OCI-LY7 (cell line): ENCODE data around the gene KCNK16. TPM values are rescaled to one million over a fixed set of nuclear protein-coding genes. Genes with fewer than 3 reads are reported as not detected.

Source experiments
- BruUV-seq: library from RNA; stranded (reverse); fragments of 400-500 nt; replicated peaks from 2 replicates; lab custom pipeline; 2021; lab: Mats Ljungman, UMichigan
- CTCF ChIA-PET: fragments of 300-600 bp; sonication (Branson Sonifier 250); formaldehyde crosslinking; loops from one replicate; lab custom pipeline; 2022; ENCODE audit warnings: antibody characterized with exemption; ENCODE audit not compliant: unreplicated experiment; lab: Charles Lee
- POLR2A ChIA-PET: fragments of 300-600 bp; sonication (Branson Sonifier 250); formaldehyde crosslinking; loops from one replicate; lab custom pipeline; 2022; ENCODE audit warnings: antibody characterized with exemption; lab: Charles Lee
- DNase-seq: peaks from one replicate; pipeline ENCODE4 v3.0.0-alpha.2; 2015; ENCODE audit warnings: low spot score
- H2AFZ ChIP-seq: fragments of 200-600 bp; sonication (generic), shearing (Covaris generic); 2 replicates; pipeline ENCODE4 v1.6.1; 2014; ENCODE audit warnings: mild to moderate bottlenecking, antibody characterized with exemption, low read length, moderate library complexity
- H3K27ac ChIP-seq: fragments of 200-600 bp; sonication (generic); 2 replicates; pipeline ENCODE4 v1.5.1; 2014; ENCODE audit warnings: mixed run types, low read depth, mild to moderate bottlenecking, moderate library complexity, low read length, inconsistent platforms; ENCODE audit not compliant: poor library complexity, severe bottlenecking
- H3K36me3 ChIP-seq: fragments of 200-600 bp; sonication (generic); 2 replicates; pipeline ENCODE4 v1.6.1; 2014; ENCODE audit warnings: mild to moderate bottlenecking, antibody characterized with exemption, low read length, moderate library complexity, mixed read lengths; ENCODE audit not compliant: insufficient read depth
- H3K4me1 ChIP-seq: fragments of 200-600 bp; sonication (generic); 2 replicates; pipeline ENCODE4 v1.5.1; 2014; ENCODE audit warnings: mild to moderate bottlenecking, low read length; ENCODE audit not compliant: insufficient read depth, poor library complexity, severe bottlenecking
- H3K4me2 ChIP-seq: fragments of 200-600 bp; sonication (generic); 2 replicates; pipeline ENCODE4 v1.6.1; 2014; ENCODE audit warnings: mild to moderate bottlenecking, low read length
- H3K4me3 ChIP-seq: fragments of 200-600 bp; sonication (generic); 2 replicates; pipeline ENCODE4 v1.5.1; 2014; ENCODE audit warnings: mild to moderate bottlenecking, low read depth, low read length; ENCODE audit not compliant: poor library complexity, severe bottlenecking
- H3K79me2 ChIP-seq: fragments of 200-600 bp; sonication (generic); 2 replicates; pipeline ENCODE4 v1.6.1; 2016; ENCODE audit warnings: low read depth, mild to moderate bottlenecking, low read length, moderate library complexity, mixed read lengths; ENCODE audit not compliant: insufficient read depth
- H3K9me2 ChIP-seq: fragments of 200-600 bp; sonication (generic); 2 replicates; pipeline ENCODE4 v1.6.1; 2016; ENCODE audit warnings: mild to moderate bottlenecking, low read length, mixed read lengths; ENCODE audit not compliant: insufficient read depth
- H3K9me3 ChIP-seq: fragments of 200-600 bp; sonication (generic); 2 replicates; pipeline ENCODE4 v1.6.1; 2014; ENCODE audit warnings: mild to moderate bottlenecking, mixed run types, low read length, mixed read lengths
- H4K20me1 ChIP-seq: fragments of 200-600 bp; sonication (generic); 2 replicates; pipeline ENCODE4 v1.6.1; 2014; ENCODE audit warnings: mild to moderate bottlenecking, antibody characterized with exemption, low read length, moderate library complexity, mixed read lengths; ENCODE audit not compliant: insufficient read depth
- EZH2phosphoT487 ChIP-seq: fragments of 200-600 bp; sonication (generic); IDR thresholded peaks from 2 replicates; pipeline ENCODE4 v1.6.1; 2018; ENCODE audit warnings: low read depth, borderline replicate concordance, mild to moderate bottlenecking, mixed run types, antibody characterized with exemption, low read length, moderate library complexity, mixed read lengths
- intact Hi-C: fragments of 100-400 bp; cut with micrococcal nuclease; formaldehyde crosslinking; loops from one replicate; pipeline ENCODE4 v1.10.0; 2022; ENCODE audit not compliant: unreplicated experiment
- total RNA-seq, 2 experiments: library from RNA; depleted of rRNA in 1 of 2; stranded (reverse); fragments of >200 nt in 1 of 2; shearing (Covaris generic) in 1 of 2; gene quantifications; 2 replicates each; pipeline ENCODE4 v1.2.3, GENCODE V29; 2014 to 2022
- TF ChIP-seq, protein P1 (sequence below): fragments of 200-600 bp; sonication (generic); conservative IDR thresholded peaks from 2 replicates; pipeline ENCODE4 v1.5.1; 2014; ENCODE audit warnings: mild to moderate bottlenecking, antibody characterized with exemption, low read length, moderate library complexity, mixed read lengths

The KCNK16 gene
- total RNA-seq, 2 experiments from 2014 or later, result not detected

DNA sequence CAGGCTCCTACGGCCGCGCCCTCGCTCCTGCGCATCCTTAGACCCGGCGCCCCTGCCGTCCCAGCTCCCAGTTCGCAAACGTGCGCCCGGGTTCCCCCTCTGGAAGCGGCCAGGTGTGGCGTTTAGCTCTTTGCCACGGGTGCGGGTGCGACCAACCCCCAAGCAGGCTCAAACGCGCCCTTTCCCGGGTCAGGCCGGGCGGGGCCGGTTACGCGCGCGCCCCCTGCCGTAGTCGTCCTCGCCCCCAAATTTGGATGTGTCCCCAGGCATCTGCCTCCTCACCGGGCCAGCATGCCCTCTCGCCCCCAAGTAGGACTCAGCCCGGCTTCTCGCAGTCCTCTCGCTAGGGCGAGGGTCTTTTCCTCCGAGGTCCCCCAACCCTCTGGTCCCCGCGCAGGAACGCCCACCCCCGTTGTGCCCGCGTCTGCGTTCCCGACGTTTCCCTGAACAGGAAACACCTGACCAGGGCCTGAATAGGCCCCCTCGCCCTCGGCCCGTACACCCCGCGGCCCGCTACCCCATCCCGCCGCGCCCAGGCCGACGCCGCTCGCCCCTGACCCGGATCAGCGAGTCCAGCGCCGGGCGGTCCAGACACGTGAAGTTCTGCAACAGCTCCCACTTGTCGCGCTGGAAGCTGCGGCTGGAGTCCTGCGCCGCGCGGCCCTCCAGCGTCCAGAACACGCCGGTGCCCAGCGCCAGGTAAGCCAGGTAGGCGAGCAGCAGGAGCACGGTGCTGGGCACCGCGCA is 8.8 kb downstream of the KCNK16 start:
- ChIA-PET POLR2A (no interaction called here), CTCF (no interaction called here)
- no peak overlapping the region for H2AFZ ChIP-seq
- no peaks in the 10 kb centered on the region for H3K9me3 ChIP-seq
- TF ChIP-seq, protein P1, sequence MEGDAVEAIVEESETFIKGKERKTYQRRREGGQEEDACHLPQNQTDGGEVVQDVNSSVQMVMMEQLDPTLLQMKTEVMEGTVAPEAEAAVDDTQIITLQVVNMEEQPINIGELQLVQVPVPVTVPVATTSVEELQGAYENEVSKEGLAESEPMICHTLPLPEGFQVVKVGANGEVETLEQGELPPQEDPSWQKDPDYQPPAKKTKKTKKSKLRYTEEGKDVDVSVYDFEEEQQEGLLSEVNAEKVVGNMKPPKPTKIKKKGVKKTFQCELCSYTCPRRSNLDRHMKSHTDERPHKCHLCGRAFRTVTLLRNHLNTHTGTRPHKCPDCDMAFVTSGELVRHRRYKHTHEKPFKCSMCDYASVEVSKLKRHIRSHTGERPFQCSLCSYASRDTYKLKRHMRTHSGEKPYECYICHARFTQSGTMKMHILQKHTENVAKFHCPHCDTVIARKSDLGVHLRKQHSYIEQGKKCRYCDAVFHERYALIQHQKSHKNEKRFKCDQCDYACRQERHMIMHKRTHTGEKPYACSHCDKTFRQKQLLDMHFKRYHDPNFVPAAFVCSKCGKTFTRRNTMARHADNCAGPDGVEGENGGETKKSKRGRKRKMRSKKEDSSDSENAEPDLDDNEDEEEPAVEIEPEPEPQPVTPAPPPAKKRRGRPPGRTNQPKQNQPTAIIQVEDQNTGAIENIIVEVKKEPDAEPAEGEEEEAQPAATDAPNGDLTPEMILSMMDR, result no peak
- no peak for TF ChIP-seq EZH2phosphoT487
- DNase-seq, result no peak
- no peaks in the 10 kb centered on the region for H4K20me1 ChIP-seq
- H3K4me1 ChIP-seq, result no peaks in the 10 kb centered on the region
- no peak overlapping the region for H3K4me2 ChIP-seq
- intact Hi-C loops, result loop anchor here (10.0 kb wide), 1 partner anchor 319 kb away; no protein-coding TSS in a partner anchor
- no peaks in the 10 kb centered on the region for H3K36me3 ChIP-seq
- no peak overlapping the region for H3K27ac ChIP-seq
- BruUV-seq, result no TSS peak
- H3K4me3 ChIP-seq, result no peak overlapping the region
- H3K9me2 ChIP-seq, result no peaks in the 10 kb centered on the region
- no peaks in the 10 kb centered on the region for H3K79me2 ChIP-seq

DNA sequence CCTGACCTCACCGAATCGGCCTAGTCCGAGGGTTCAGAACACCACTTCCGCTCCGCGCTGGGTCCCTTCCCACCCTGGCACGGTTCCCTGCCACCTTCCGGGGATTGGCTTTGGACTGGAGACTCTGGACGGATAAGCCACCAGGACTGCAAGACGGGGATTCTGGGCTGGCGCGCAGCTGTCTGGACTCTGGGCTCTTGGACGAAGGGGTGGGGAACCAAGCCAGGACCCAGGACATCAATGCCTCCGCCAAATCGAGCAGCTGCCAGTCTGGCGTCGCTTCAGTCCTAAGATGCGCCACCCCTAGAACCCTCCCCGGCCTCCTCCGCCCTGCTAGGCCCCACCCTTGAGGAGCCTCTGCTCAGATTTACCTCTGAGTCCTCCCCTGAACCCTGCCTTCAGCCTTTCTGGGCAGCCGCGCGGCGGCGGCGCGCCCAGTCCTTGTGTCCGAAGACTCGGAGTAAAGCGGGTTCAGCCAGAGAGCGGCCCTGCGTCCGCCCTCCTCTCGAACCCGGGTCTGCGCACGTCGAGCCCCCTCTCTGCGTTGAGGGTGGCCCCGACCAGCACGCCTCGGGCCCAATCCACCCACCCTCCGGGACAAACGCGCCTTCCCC is 9.5 kb downstream of the KCNK16 start:
- POLR2A ChIA-PET, result no interaction called here
- Histone ChIP-seq H4K20me1 (no peaks in the 10 kb centered on the region), H3K27ac (no peak overlapping the region), H3K9me2 (no peaks in the 10 kb centered on the region), H3K4me1 (no peaks in the 10 kb centered on the region), H3K36me3 (no peaks in the 10 kb centered on the region), H3K4me3 (no peak overlapping the region), H3K79me2 (no peaks in the 10 kb centered on the region), H2AFZ (no peak overlapping the region), H3K9me3 (no peaks in the 10 kb centered on the region), H3K4me2 (no peak overlapping the region)
- BruUV-seq, result no TSS peak
- CTCF ChIA-PET, result no interaction called here
- TF ChIP-seq, protein P1, result no peak
- no peak for TF ChIP-seq EZH2phosphoT487
- intact Hi-C loops, result loop anchor here (10.0 kb wide), 1 partner anchor 318 kb away; no protein-coding TSS in a partner anchor
- DNase-seq, result no peak
